Umbilical cord (tissue), 2 donors: ENCODE results near the gene ATP2B2. TPM values are rescaled to one million over a fixed set of nuclear protein-coding genes. Genes with fewer than 3 reads are reported as not detected.

ENCODE experiments used
- DNase-seq: peaks from one replicate; pipeline ENCODE4 v3.0.0-alpha.2; 2015; ENCODE audit warnings: low spot score
- total RNA-seq: library from RNA; depleted of rRNA; stranded (reverse); fragments of >200 nt; gene quantifications from one replicate; pipeline ENCODE4 v1.2.3, GENCODE V29; 2014; ENCODE audit warnings: low replicate concordance; ENCODE audit not compliant: insufficient read depth

Gene ATP2B2
- total RNA-seq, 1 donor from 2014 or later, result 1.4 TPM

GRCh38 chr3:10530241-10530640 lies 24.9 kb upstream of the ATP2B2 start:
- DNase-seq, result no peak

GRCh38 chr3:10529809-10530208 lies 24.4 kb upstream of the ATP2B2 start:
- no peak for DNase-seq

GRCh38 chr3:10528046-10528445 lies 22.7 kb upstream of the ATP2B2 start:
- DNase-seq, result no peak

GRCh38 chr3:10527295-10528001 lies 22.1 kb upstream of the ATP2B2 start:
- no peak for DNase-seq

- DNase-seq, result no peak
Observed at GRCh38 chr3:10526366-10526765, 21.0 kb upstream of the ATP2B2 start.

- DNase-seq, result no peak
Observed at GRCh38 chr3:10524799-10525301, 19.5 kb upstream of the ATP2B2 start.

- DNase-seq, result no peak
Observed at GRCh38 chr3:10524270-10524669, 18.9 kb upstream of the ATP2B2 start.

- DNase-seq, result no peak
Observed at GRCh38 chr3:10523561-10523960, 18.2 kb upstream of the ATP2B2 start.

- no peak for DNase-seq
Observed at GRCh38 chr3:10522646-10523303, 17.4 kb upstream of the ATP2B2 start.

- no peak for DNase-seq
Observed at GRCh38 chr3:10521772-10522441, 16.5 kb upstream of the ATP2B2 start.

- DNase-seq, result no peak
Observed at GRCh38 chr3:10520072-10520471, 14.7 kb upstream of the ATP2B2 start.

GRCh38 chr3:10519236-10519635 lies 13.8 kb upstream of the ATP2B2 start:
- no peak for DNase-seq

- peak; percentile 5 for DNase-seq
Observed at GRCh38 chr3:10518506-10519150, 13.2 kb upstream of the ATP2B2 start.

- DNase-seq, result no peak
Observed at GRCh38 chr3:10517627-10518026, 12.2 kb upstream of the ATP2B2 start.

- DNase-seq, result no peak
Observed at GRCh38 chr3:10516544-10517452, 11.4 kb upstream of the ATP2B2 start.

- DNase-seq, result no peak
Observed at GRCh38 chr3:10515884-10516495, 10.6 kb upstream of the ATP2B2 start.

- DNase-seq, result no peak
Observed at GRCh38 chr3:10515396-10515795, 10.0 kb upstream of the ATP2B2 start.

- no peak for DNase-seq
Observed at GRCh38 chr3:10514407-10515069, 9.2 kb upstream of the ATP2B2 start.

GRCh38 chr3:10513306-10513705 lies 7.9 kb upstream of the ATP2B2 start:
- no peak for DNase-seq

GRCh38 chr3:10512687-10513086 lies 7.3 kb upstream of the ATP2B2 start:
- no peak for DNase-seq
